CD4-positive, alpha-beta T cell (primary cell): ENCODE data around the gene MOXD1. TPM values are rescaled to one million over a fixed set of nuclear protein-coding genes. Genes with fewer than 3 reads are reported as not detected.

Experiments
- ATAC-seq: fragments of 200-7000 bp; cut with Tn5 transposase; one replicate; pipeline ENCODE4 v1.10.0; 2022; ENCODE audit warnings: mild to moderate bottlenecking; ENCODE audit not compliant: poor library complexity
- CTCF ChIA-PET: fragments of 350-600 bp; sonication (Branson Sonifier 250); formaldehyde crosslinking; loops from one replicate; lab custom pipeline; 2021; ENCODE audit warnings: antibody characterized with exemption, inconsistent platforms; lab: Charles Lee
- POLR2A ChIA-PET: fragments of 350-600 bp; sonication (Branson Sonifier 250); formaldehyde crosslinking; loops from one replicate; lab custom pipeline; 2021; ENCODE audit warnings: antibody characterized with exemption, inconsistent platforms; lab: Charles Lee
- DNase-seq, 14 experiments: peaks; one replicate each; pipeline ENCODE4 v3.0.0-alpha.2; 2013 to 2020; ENCODE audit warnings: mixed read lengths in 2 of 14
- H3K27ac ChIP-seq, 2 donors: one replicate each; pipeline versions ENCODE4 v1.5.1 to v1.7.0; 2013; ENCODE audit warnings: low read length in 2 of 2, low read depth in 1 of 2, mild to moderate bottlenecking in 1 of 2
- H3K27me3 ChIP-seq, 2 experiments: 1 replicate in 1 of 2; 2 replicates in 1 of 2; pipeline versions ENCODE4 v1.6.1 to v1.7.0; 2013; ENCODE audit warnings: low read length in 2 of 2, control low read depth in 1 of 2, mild to moderate bottlenecking in 1 of 2, moderate library complexity in 1 of 2; ENCODE audit not compliant: insufficient read depth in 2 of 2, control insufficient read depth in 1 of 2
- H3K36me3 ChIP-seq: one replicate; pipeline ENCODE4 v1.6.1; 2013; ENCODE audit warnings: low read length, control low read depth; ENCODE audit not compliant: insufficient read depth
- H3K4me1 ChIP-seq: one replicate; pipeline ENCODE4 v1.6.1; 2013; ENCODE audit warnings: low read length, control low read depth; ENCODE audit not compliant: insufficient read depth
- H3K4me3 ChIP-seq: one replicate; pipeline ENCODE4 v1.5.1; 2013; ENCODE audit warnings: mild to moderate bottlenecking, low read length, moderate library complexity
- H3K9me3 ChIP-seq, 2 experiments: 1 replicate in 1 of 2; 2 replicates in 1 of 2; pipeline versions ENCODE4 v1.6.1 to v1.7.0; 2013; ENCODE audit warnings: low read length in 2 of 2, mild to moderate bottlenecking in 2 of 2, control low read depth in 1 of 2, moderate library complexity in 1 of 2; ENCODE audit not compliant: control insufficient read depth in 1 of 2, insufficient read depth in 1 of 2
- H3K27ac Mint-ChIP-seq: one replicate; pipeline ENCODE4 v1.8.0; 2020; ENCODE audit warnings: mixed read lengths
- H3K27me3 Mint-ChIP-seq: one replicate; pipeline ENCODE4 v1.8.0; 2021; ENCODE audit warnings: mixed read lengths
- H3K36me3 Mint-ChIP-seq: one replicate; pipeline ENCODE4 v1.8.0; 2021; ENCODE audit warnings: low read depth, mixed read lengths
- H3K4me1 Mint-ChIP-seq: one replicate; pipeline ENCODE4 v1.8.0; 2021; ENCODE audit warnings: low read depth, mixed read lengths
- H3K4me3 Mint-ChIP-seq: one replicate; pipeline ENCODE4 v1.8.0; 2020; ENCODE audit warnings: mild to moderate bottlenecking, mixed read lengths
- H3K9me3 Mint-ChIP-seq: one replicate; pipeline ENCODE4 v1.8.0; 2020; ENCODE audit warnings: mixed read lengths
- intact Hi-C, 2 experiments: fragments of 100-400 bp; cut with DNase I in 1 of 2; cut with micrococcal nuclease in 1 of 2; formaldehyde crosslinking; loops; one replicate each; pipeline versions ENCODE4 v1.15.1 to v1.9.0; 2023 to 2025; cut with DNase I, micrococcal nuclease
- total RNA-seq, 174 experiments: library from RNA in 2 of 174; stranded (reverse) in 2 of 174; gene quantifications; one replicate each; pipeline ENCODE4 v1.2.3 and lab custom pipeline; 2021 to 2026
- TF ChIP-seq, protein P1 (sequence below): fragments of 200-600 bp; IDR thresholded peaks from one replicate; pipeline ENCODE4 v1.8.0; 2022; ENCODE audit warnings: antibody characterized with exemption, mild to moderate bottlenecking

MOXD1 gene
- total RNA-seq, 2 experiments from 2014 or later = not detected

DNA sequence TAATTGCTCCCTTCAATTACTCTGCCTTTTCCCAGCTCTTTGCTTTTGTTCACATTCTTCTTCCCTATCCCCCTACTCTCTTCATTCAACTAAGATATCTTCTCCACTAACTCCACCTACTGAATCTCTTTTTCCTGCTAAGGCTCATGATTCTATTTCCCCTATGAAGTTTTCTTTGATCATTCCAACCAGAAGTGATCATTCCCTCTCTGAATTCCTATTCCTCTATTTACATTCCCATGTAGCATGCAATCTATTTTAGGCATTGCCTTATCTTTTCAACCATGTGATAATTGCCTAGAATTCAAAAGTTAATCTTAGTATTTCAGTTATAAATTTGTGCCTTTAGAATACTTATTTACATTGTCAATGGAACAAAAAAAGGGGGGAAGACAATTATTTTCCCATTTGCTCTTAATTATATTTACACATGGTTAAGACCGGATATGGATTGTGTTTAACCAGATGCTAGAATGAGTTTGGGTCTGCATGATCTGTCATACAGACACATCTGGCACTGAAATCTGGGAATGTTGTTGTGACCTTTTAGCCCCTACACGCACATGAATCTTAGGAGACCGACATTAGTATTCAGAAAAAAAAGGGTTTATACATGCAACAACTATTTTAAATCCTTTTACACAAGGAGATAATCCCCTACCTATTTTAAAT lies 20.8 kb downstream of the MOXD1 start:
- no peaks in the 10 kb centered on the region for H3K4me1 ChIP-seq
- peaks cover 38% of the 10 kb centered on the region for H3K27me3 Mint-ChIP-seq
- ChIA-PET CTCF (no interaction called here), POLR2A (no interaction called here)
- no peaks in the 10 kb centered on the region for H3K4me1 Mint-ChIP-seq
- peaks cover 0 to 7% of the 10 kb centered on the region in 2 experiments for H3K9me3 ChIP-seq
- ATAC-seq (no peak), DNase-seq (no peak)
- H3K4me3 ChIP-seq = no peak overlapping the region
- no peak overlapping the region for H3K27ac ChIP-seq
- H3K9me3 Mint-ChIP-seq = no peaks in the 10 kb centered on the region
- no peak overlapping the region for H3K27ac Mint-ChIP-seq
- no peak overlapping the region for H3K4me3 Mint-ChIP-seq
- intact Hi-C loops = no loop called here
- no peaks in the 10 kb centered on the region for H3K36me3 Mint-ChIP-seq
- H3K27me3 ChIP-seq = peaks cover 0 to 7% of the 10 kb centered on the region in 2 experiments
- TF ChIP-seq, protein P1, sequence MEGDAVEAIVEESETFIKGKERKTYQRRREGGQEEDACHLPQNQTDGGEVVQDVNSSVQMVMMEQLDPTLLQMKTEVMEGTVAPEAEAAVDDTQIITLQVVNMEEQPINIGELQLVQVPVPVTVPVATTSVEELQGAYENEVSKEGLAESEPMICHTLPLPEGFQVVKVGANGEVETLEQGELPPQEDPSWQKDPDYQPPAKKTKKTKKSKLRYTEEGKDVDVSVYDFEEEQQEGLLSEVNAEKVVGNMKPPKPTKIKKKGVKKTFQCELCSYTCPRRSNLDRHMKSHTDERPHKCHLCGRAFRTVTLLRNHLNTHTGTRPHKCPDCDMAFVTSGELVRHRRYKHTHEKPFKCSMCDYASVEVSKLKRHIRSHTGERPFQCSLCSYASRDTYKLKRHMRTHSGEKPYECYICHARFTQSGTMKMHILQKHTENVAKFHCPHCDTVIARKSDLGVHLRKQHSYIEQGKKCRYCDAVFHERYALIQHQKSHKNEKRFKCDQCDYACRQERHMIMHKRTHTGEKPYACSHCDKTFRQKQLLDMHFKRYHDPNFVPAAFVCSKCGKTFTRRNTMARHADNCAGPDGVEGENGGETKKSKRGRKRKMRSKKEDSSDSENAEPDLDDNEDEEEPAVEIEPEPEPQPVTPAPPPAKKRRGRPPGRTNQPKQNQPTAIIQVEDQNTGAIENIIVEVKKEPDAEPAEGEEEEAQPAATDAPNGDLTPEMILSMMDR = no peak
- H3K36me3 ChIP-seq = no peaks in the 10 kb centered on the region

DNA sequence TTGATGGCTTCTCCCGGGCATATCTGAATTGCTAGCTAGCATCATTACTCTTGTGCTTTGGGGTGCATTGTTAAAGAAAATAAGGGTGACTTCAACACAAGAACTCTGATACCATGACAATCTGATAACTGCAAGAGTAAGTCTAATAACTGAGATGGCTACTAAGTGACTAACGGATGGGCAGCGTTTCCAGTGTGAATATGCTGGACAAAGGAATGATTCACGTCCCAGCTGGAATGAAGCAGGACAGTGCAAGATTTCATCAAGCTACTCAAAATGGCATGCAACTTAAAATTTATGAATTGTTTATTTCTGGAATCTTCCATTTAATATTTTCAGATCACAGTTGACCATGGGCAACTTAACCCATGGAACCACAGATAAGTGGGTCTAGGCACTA lies 31.7 kb downstream of the MOXD1 start:
- Histone ChIP-seq H3K4me3 (no peak overlapping the region), H3K4me1 (no peaks in the 10 kb centered on the region), H3K36me3 (no peaks in the 10 kb centered on the region), H3K27me3 (peaks cover 0 to 6% of the 10 kb centered on the region in 2 experiments), H3K27ac (no peak overlapping the region), H3K9me3 (no peaks in the 10 kb centered on the region)
- ChIA-PET CTCF (no interaction called here), POLR2A (no interaction called here)
- ATAC-seq = no peak
- Mint-ChIP-seq H3K4me1 (no peaks in the 10 kb centered on the region), H3K4me3 (no peak overlapping the region), H3K36me3 (no peaks in the 10 kb centered on the region), H3K27me3 (peaks cover 7% of the 10 kb centered on the region), H3K27ac (no peak overlapping the region), H3K9me3 (no peaks in the 10 kb centered on the region)
- intact Hi-C loops = no loop called here
- no peak for DNase-seq
- TF ChIP-seq, protein P1 = no peak

DNA sequence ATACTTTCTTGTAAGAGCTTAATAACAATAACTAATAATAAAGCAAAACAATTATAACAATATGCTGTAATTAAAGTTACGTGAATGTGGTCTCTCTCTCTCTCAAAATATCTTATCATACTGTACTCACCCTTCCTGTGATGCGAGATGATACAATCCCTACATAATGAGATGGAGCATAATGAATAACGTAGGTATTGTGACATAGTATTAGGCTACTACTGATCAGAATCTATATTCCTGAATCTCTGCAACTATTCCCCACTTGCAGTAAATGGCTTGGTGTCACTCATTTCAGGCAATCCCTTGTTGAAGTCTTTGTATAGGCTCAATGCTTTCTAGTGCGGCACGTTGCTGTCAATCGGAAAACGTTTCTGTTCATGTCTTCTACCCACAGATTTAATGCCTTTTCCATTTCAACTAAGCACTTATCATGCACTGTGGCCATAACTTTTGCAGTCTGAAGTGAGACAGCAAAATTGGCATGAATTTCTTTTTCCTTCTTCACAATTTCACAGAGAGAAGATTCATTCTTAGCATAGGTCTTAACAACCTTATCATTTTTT lies 32.3 kb downstream of the MOXD1 start:
- Histone ChIP-seq H3K9me3 (no peaks in the 10 kb centered on the region), H3K27ac (no peak overlapping the region), H3K4me1 (no peaks in the 10 kb centered on the region), H3K27me3 (peaks cover 0 to 6% of the 10 kb centered on the region in 2 experiments), H3K36me3 (no peaks in the 10 kb centered on the region), H3K4me3 (no peak overlapping the region)
- intact Hi-C loops = no loop called here
- ATAC-seq = no peak
- Mint-ChIP-seq H3K27me3 (peaks cover 5% of the 10 kb centered on the region), H3K36me3 (no peaks in the 10 kb centered on the region), H3K27ac (no peak overlapping the region), H3K4me1 (no peaks in the 10 kb centered on the region), H3K9me3 (no peaks in the 10 kb centered on the region), H3K4me3 (no peak overlapping the region)
- TF ChIP-seq, protein P1 = no peak
- no peak for DNase-seq
- ChIA-PET CTCF (no interaction called here), POLR2A (no interaction called here)
